Activated CD8-positive, alpha-beta memory T cell treated with anti-CD3 and anti-CD28 coated beads for 36 hours (primary cell): ENCODE results near the gene SRSF3. TPM values are rescaled to one million over a fixed set of nuclear protein-coding genes. Genes with fewer than 3 reads are reported as not detected.

Source experiments
- CTCF ChIA-PET: fragments of 350-600 bp; sonication (Branson Sonifier 250); formaldehyde crosslinking; loops from one replicate; lab custom pipeline; 2021; ENCODE audit warnings: antibody characterized with exemption; lab: Charles Lee
- POLR2A ChIA-PET: fragments of 350-600 bp; sonication (Branson Sonifier 250); formaldehyde crosslinking; loops from one replicate; lab custom pipeline; 2021; ENCODE audit warnings: antibody characterized with exemption; lab: Charles Lee
- total RNA-seq, 2 experiments: library from RNA; stranded (reverse); gene quantifications; one replicate each; pipeline ENCODE4 v1.2.3, GENCODE V29; 2021

SRSF3 gene
- total RNA-seq, 2 experiments from 2014 or later, result 546 to 553 TPM

DNA sequence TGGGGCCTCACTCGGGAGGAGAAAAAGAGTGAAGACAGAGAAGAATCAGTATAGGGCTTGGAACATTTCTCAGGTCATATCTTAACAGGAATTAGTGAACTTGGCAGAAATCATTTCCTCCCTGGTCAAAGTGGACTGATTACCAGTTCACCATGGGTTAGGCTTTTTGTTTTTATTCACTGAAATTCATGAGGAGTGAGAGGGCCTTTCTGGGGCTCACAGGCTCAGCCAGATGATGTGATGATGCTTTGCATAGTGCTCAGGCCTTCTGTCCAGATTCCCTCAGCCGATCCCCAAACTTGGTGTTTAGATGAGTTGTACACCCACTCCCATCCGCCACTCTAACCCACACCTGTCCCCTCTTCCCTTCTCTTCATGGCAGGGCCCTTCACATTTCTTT lies 32.5 kb downstream of the SRSF3 start:
- CTCF ChIA-PET, result no interaction called here
- POLR2A ChIA-PET, result no interaction called here

GRCh38 chr6:36627141-36627540 lies 33.0 kb downstream of the SRSF3 start:
- ChIA-PET CTCF (interaction anchor here (2.1 kb wide), 1 partner anchor 132 kb away, joined by 10 read pairs; no protein-coding TSS in a partner anchor), POLR2A (no interaction called here)

GRCh38 chr6:36627801-36628246 lies 33.7 kb downstream of the SRSF3 start:
- POLR2A ChIA-PET, result no interaction called here

DNA sequence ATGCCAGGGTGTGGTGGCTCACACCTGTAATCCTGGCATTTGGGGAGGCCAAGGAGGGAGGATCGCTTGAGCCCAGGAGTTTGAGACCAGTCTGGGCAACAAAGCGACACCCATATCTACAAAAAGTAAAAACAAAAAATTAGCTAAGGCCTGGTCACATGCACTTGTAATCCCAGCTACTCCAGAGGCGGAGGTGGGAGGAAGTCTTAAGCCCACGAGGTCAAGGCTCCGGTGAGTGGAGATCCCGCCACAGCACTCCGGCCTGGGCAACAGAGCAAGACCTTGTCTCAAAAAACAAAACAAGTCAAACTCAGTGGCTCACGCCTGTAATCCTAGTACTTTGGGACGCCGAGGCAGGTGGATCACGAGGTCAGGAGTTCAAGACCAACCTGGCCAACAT lies 35.6 kb downstream of the SRSF3 start:
- ChIA-PET CTCF (no interaction called here), POLR2A (no interaction called here)

More at GRCh38 chr6:36627801-36628246, 33.7 kb downstream of the SRSF3 start:
- CTCF ChIA-PET, result interaction anchor here (1.0 to 2.1 kb wide), 2 partner anchors 52 to 131 kb away, joined by 4 to 10 read pairs; no protein-coding TSS in a partner anchor

DNA sequence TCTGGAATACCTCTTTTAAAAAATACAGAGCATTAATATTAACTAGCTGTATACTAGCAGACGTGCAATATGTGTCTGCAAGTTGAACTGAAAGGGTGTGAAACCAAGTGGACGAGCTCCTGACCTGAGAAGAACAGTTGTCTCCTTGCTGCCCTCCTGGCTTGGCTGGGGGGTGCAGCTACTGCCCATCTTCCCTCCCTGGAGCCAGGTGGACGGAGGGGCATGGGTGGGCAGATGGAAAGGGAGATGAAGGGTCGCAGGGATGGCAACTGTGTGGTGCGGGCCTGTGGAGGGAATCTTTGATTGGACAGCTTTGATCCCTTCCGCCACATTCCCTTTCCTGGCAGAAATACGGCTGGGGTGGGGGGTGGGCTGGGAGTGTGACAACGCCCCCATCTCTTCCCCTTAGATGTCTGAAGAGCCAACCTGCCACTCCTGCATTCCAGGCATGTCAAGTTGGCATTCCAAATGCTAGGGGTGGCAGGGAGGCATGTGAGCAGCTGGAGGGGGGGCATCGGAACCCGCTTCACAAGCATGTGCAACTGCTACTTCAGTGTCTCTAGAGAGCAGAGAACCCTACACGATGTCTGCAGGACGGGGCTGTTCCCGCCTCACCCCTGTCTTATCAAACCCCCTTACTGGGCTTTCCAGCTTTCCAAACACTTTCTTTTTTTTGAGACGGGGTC lies 37.3 kb downstream of the SRSF3 start:
- POLR2A ChIA-PET, result interaction anchor here (0.6 to 0.7 kb wide), 2 partner anchors 31 to 210 kb away, joined by 4 read pairs; no protein-coding TSS in a partner anchor
- CTCF ChIA-PET, result interaction anchor here (1.2 kb wide), 1 partner anchor 127 kb away, joined by 3 read pairs; no protein-coding TSS in a partner anchor

GRCh38 chr6:36633370-36633769 lies 39.2 kb downstream of the SRSF3 start:
- POLR2A ChIA-PET, result no interaction called here
- CTCF ChIA-PET, result no interaction called here

- ChIA-PET POLR2A (no interaction called here), CTCF (no interaction called here)
Measured at GRCh38 chr6:36633915-36634314, 39.8 kb downstream of the SRSF3 start.

GRCh38 chr6:36634317-36635108 lies 40.4 kb downstream of the SRSF3 start:
- CTCF ChIA-PET, result no interaction called here
- POLR2A ChIA-PET, result no interaction called here

DNA sequence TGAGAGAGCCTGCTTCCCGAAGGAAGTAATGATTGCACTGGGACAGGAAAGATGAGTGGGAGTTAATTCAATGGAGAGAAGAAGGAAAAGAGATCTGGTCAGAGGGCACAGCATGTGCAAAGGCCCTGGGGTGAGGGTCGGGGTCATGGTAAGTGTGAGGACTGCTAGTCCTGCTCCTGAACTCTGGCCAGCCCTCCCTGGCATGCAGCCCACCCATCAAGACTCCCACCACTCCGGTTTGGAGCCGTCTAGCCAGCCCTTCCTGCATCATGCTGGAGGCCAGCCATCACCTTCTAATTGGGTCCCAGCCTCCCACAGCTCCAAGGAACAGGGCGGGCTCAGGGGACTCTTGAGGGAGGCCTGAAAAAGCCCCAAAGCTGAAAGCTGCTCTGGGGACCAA lies 42.1 kb downstream of the SRSF3 start:
- ChIA-PET CTCF (interaction anchor here (0.9 kb wide), 1 partner anchor 28 kb away, joined by 5 read pairs; no protein-coding TSS in a partner anchor), POLR2A (no interaction called here)

DNA sequence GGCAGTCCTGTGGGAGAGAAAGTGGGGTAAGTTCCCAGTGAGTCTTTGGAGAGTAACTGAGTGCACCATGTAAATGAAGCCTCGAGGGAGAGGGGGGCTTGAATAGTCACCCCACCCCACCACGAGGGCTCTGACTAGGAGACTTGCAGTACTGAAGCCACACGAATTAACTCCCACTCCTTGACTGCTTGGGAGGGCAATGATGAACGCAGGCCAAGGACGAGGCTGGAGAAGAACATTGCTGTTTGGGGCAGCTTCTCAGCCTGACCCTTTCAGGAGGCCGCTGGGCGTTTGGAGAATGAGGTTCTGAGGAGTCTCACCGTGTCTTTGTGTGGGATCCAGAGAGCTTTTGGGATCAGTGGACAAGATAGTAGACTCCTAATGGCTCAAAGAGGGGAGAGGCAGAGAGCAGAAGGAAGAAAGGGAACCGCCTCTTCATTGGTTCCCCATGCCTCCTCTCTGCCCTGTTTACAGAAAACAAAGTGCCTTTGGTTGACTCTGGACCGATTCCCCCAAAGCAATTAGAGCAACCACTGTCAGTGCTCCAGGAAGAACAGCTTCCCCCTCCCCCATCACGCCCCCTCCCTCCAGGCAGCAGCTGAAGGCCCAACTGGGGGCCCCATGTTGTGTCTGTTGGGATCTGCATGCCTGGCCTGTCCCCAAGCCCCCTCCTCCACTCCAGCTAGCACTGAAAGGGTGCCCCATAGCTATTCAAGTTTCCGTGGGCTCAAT lies 42.7 kb downstream of the SRSF3 start:
- ChIA-PET POLR2A (no interaction called here), CTCF (interaction anchor here (0.7 kb wide), 1 partner anchor 66 kb away, joined by 3 read pairs; no protein-coding TSS in a partner anchor)

GRCh38 chr6:36638579-36638978 lies 44.4 kb downstream of the SRSF3 start:
- POLR2A ChIA-PET, result no interaction called here
- CTCF ChIA-PET, result no interaction called here

DNA sequence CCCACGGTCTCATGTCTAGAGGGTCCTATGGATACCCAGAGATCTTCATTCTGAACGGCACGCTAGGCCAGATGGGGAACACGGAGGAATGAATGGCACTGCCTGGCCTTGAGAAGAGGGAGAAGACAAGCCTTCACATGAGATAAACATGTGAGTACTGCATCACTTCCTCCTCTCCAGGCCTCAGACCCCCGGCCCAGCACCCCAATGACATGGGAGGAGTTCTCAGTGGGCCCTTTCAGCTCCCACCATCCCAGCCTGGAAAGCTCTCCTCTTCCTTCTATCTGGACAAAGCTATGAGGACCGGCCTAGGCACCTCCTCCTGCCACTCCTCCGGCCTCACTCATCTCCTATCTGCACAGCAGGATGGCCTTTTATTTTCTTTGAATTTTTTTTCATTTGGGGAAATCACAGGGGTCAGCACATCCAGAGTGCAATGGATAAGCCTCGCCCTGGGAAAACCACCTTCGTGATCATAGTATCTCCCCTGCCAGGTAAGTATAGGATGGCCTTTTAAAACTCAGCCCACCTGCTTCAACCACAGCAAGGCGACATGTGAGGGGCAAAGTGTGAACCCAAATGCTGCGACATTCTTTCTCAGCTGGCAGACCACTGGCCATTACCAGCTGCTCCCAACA lies 45.1 kb downstream of the SRSF3 start:
- ChIA-PET CTCF (no interaction called here), POLR2A (no interaction called here)

DNA sequence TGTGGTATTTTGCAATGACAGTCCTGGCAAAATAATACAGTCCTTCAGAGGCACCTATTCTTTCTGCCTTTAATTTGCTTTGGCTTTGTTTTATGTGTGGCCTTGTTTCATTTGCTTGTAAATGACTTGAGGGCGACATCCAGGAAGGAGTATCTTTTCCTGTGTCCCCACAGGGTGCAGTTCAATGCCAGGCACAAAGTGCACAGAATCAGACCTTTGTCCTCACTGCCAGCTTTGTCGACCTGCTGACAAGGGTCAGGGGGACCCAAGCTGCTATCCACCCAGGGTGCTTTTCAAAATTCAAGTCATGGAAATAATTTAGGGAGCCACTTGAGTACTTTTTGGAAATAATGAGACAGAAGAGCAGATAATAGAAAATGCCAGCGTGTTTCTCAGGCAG lies 47.4 kb downstream of the SRSF3 start:
- CTCF ChIA-PET, result interaction anchor here (0.6 kb wide), 1 partner anchor 26 kb away, joined by 4 read pairs; no protein-coding TSS in a partner anchor
- POLR2A ChIA-PET, result no interaction called here

- ChIA-PET POLR2A (no interaction called here), CTCF (no interaction called here)
Measured at GRCh38 chr6:36642913-36643817, 49.0 kb downstream of the SRSF3 start.

DNA sequence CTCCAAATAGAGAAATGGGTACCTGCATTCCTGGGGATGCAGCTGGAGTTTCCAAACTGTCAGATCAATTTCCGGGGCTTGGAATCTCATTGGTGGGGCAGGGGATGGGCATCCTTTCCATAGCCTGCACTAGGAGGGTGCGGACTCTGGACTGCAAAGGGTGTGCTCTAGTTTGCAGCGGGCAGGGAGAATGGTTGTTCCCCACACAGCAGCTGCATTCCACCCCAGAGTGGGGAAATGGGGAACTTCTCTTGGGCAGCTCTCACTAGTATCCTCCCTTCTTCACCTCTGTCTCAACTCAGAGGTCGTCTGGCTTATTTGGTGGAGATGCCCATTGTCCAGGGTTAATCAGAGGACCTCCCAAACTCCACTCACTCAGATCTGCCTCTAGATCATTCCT lies 49.8 kb downstream of the SRSF3 start:
- CTCF ChIA-PET, result no interaction called here
- POLR2A ChIA-PET, result no interaction called here

GRCh38 chr6:36649086-36649485 lies 54.9 kb downstream of the SRSF3 start:
- ChIA-PET CTCF (interaction anchor here (1.6 kb wide), 1 partner anchor 110 kb away, joined by 4 read pairs; no protein-coding TSS in a partner anchor), POLR2A (no interaction called here)

- POLR2A ChIA-PET, result no interaction called here
- CTCF ChIA-PET, result interaction anchor here (1.6 kb wide), 1 partner anchor 110 kb away, joined by 4 read pairs; no protein-coding TSS in a partner anchor
Measured at GRCh38 chr6:36649701-36650484, 55.7 kb downstream of the SRSF3 start.
